HepG2 (cell line): Measurements from ENCODE around the gene LCAT. TPM values are rescaled to one million over a fixed set of nuclear protein-coding genes. Genes with fewer than 3 reads are reported as not detected.
A peak's percentile ranks its signal among the peaks of the same experiment; 100 is the strongest.

Source experiments
- CBX1 ChIP-seq: IDR thresholded peaks from one replicate; pipeline ENCODE4 v1.6.1; 2016; ENCODE audit warnings: antibody characterized with exemption, low read depth
- CBX5 ChIP-seq: sonication (generic); formaldehyde crosslinking; IDR thresholded peaks from 2 replicates; pipeline ENCODE4 v1.4.0; 2020; ENCODE audit warnings: missing genetic modification reagents, borderline replicate concordance
- EEA1 ChIP-seq: sonication (generic); formaldehyde crosslinking; IDR thresholded peaks from 2 replicates; pipeline ENCODE4 v1.5.1; 2020; ENCODE audit warnings: mild to moderate bottlenecking, missing genetic modification reagents, borderline replicate concordance
- HOXA9 ChIP-seq: sonication (generic); formaldehyde crosslinking; IDR thresholded peaks from 2 replicates; pipeline ENCODE4 v1.8.1; 2022; ENCODE audit warnings: missing genetic modification reagents, mild to moderate bottlenecking, moderate library complexity, borderline replicate concordance
- LCORL ChIP-seq, 2 experiments: fragments of 450-650 bp in 1 of 2; sonication (generic) in 1 of 2; formaldehyde crosslinking in 1 of 2; IDR thresholded peaks; 2 replicates each; pipeline versions ENCODE4 v1.5.0 to v1.6.1; 2017 to 2020; ENCODE audit warnings: antibody characterized with exemption in 1 of 2, missing genetic modification reagents in 1 of 2
- NCOA1 ChIP-seq: sonication (generic); formaldehyde crosslinking; IDR thresholded peaks from 2 replicates; pipeline ENCODE4 v1.9.0; 2021; ENCODE audit warnings: missing genetic modification reagents
- POLR2A ChIP-seq, 2 experiments: IDR thresholded peaks; 2 replicates each; pipeline ENCODE4 v1.6.1; 2011; ENCODE audit warnings: low read depth in 2 of 2, low read length in 2 of 2, mild to moderate bottlenecking in 1 of 2, moderate library complexity in 1 of 2; ENCODE audit not compliant: insufficient read depth in 1 of 2
- REPIN1 ChIP-seq: sonication (generic); formaldehyde crosslinking; IDR thresholded peaks from 2 replicates; pipeline ENCODE4 v1.8.0; 2022; ENCODE audit warnings: missing genetic modification reagents, low read depth, mild to moderate bottlenecking, borderline replicate concordance
- RFXAP ChIP-seq: sonication (generic); formaldehyde crosslinking; IDR thresholded peaks from 2 replicates; pipeline ENCODE4 v1.4.0; 2020; ENCODE audit warnings: missing genetic modification reagents, borderline replicate concordance
- SAFB2 ChIP-seq: sonication (generic); formaldehyde crosslinking; IDR thresholded peaks from 2 replicates; pipeline ENCODE4 v1.5.1; 2020; ENCODE audit warnings: missing genetic modification reagents, low read depth, mild to moderate bottlenecking, borderline replicate concordance
- SAP130 ChIP-seq: IDR thresholded peaks from 2 replicates; pipeline ENCODE4 v1.6.1; 2016; ENCODE audit warnings: low read depth
- TEAD3 ChIP-seq: optimal IDR thresholded peaks from 2 replicates; pipeline ENCODE3; 2016; ENCODE audit warnings: borderline replicate concordance
- ZNF33B ChIP-seq: sonication (generic); formaldehyde crosslinking; IDR thresholded peaks from 2 replicates; pipeline ENCODE4 v1.5.1; 2020; ENCODE audit warnings: mild to moderate bottlenecking, missing genetic modification reagents
- ZNF34 ChIP-seq: sonication (generic); formaldehyde crosslinking; IDR thresholded peaks from 2 replicates; pipeline ENCODE4 v1.4.0; 2020; ENCODE audit warnings: mild to moderate bottlenecking, missing genetic modification reagents, borderline replicate concordance
- ZNF441 ChIP-seq: sonication (generic); formaldehyde crosslinking; IDR thresholded peaks from 2 replicates; pipeline ENCODE4 v1.7.0; 2021; ENCODE audit warnings: missing genetic modification reagents, borderline replicate concordance
- polyA plus RNA-seq, 8 experiments: library from polyadenylated mRNA; depleted of rRNA in 3 of 8; stranded (reverse) in 7 of 8; unstranded in 1 of 8; fragments of >200 nt; fragmentation: Illumina TruSeq in 4 of 8; extraction: Trizol in 4 of 8; gene quantifications; 2 replicates each; pipeline versions ENCODE4 v1.2.1 to v1.2.3, GENCODE V29; 2011 to 2016; ENCODE audit warnings: low read depth in 4 of 8, missing spikeins in 1 of 8, mixed read lengths in 1 of 8; ENCODE audit not compliant: insufficient read depth in 1 of 8
- total RNA-seq, 5 experiments: library from RNA; depleted of rRNA; stranded (reverse); fragments of >200 nt; fragmentation: Illumina TruSeq; extraction: Trizol; gene quantifications; 2 replicates each; pipeline ENCODE4 v1.2.3, GENCODE V29; 2016; ENCODE audit warnings: low read depth in 1 of 5
- TF ChIP-seq, protein P1 (sequence below): sonication (generic); formaldehyde crosslinking; IDR thresholded peaks from 2 replicates; pipeline ENCODE4 v1.5.1; 2020; ENCODE audit warnings: missing genetic modification reagents, mild to moderate bottlenecking, borderline replicate concordance
- TF ChIP-seq, protein P2 (sequence below): sonication (generic); formaldehyde crosslinking; IDR thresholded peaks from 2 replicates; pipeline ENCODE4 v1.4.0; 2020; ENCODE audit warnings: mild to moderate bottlenecking, missing genetic modification reagents
- TF ChIP-seq, protein P3 (sequence below): IDR thresholded peaks from 2 replicates; pipeline ENCODE4 v1.6.1; 2016
- TF ChIP-seq, protein P4 (sequence below): sonication (generic); formaldehyde crosslinking; IDR thresholded peaks from 2 replicates; pipeline ENCODE4 v1.4.0; 2020; ENCODE audit warnings: missing genetic modification reagents
- TF ChIP-seq, protein P5 (sequence below): IDR thresholded peaks from 2 replicates; pipeline ENCODE4 v1.6.1; 2016; ENCODE audit warnings: mild to moderate bottlenecking, missing biosample characterization, missing genetic modification reagents
- TF ChIP-seq, protein P6 (sequence below): sonication (generic); formaldehyde crosslinking; IDR thresholded peaks from 2 replicates; pipeline ENCODE4 v1.5.0; 2020; ENCODE audit warnings: missing genetic modification reagents

Gene LCAT
- total and polyA plus RNA-seq, 2 of the 13 experiments (the other 11 are each of a cell fraction or from before 2014, with no cell fraction given) = 36.1 to 38.9 TPM

DNA sequence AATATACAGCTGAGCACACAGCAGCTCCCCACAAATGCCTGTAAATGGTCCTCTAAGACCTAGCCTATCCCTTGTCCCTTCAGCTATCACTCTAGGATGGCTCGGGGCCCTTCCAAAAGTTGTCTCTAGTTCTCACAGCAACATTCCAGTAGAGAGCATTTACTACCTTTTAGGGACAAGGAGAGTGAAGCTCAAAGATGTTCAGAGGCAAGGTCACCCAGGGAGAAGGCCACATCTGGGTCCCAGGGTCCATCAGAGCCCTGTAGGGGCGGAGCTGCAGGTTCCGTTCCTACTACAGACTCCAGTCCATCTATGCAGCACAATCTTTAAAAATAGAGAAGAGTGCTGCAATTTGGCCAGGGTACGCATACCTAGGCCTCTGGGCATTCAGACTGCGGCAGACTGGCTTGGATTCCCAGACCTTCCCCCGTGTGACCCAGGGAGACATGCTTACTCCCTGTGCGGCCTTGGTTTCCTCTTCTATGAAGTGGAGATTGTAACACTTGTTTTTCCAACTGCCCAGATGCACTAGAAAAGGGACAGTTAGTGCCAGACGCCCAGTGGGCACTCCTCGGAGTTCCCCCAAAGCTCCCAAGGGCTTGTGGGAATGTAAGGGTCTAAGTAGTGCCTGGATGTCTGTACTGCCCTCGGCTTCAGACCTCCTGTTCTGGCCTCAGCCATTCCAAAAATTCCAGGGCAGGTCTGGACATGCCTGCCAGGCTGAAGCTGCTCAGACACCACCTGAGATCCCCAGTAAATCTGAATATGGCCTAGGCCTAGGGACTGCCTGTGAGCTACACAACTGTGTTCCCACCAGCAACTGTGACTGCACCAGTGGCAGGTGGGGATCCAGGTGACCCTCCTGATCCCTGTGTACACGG lies 22.0 kb upstream of the LCAT start (continued):
- TF ChIP-seq HOXA9 (no peak), ZNF34 (CRISPR knock-in tag) (peak; percentile 4; the same call in 1 of the 2 replicates), EEA1 (CRISPR knock-in tag) (no peak), RFXAP (CRISPR knock-in tag) (0 out of 2 replicates have a peak, but pooled peaks have one; percentile 35), REPIN1 (CRISPR knock-in tag) (no peak), ZNF33B (no peak), NCOA1 (CRISPR knock-in tag) (peak; percentile 70; the same call in 1 of the 2 replicates), CBX1 (no peak), LCORL (IDR thresholded peaks at IDR 0.05) (no peak), LCORL (CRISPR knock-in tag; IDR thresholded peaks at IDR 0.05) (peak; percentile 69), SAP130 (CRISPR knock-in tag) (peak; percentile 27), ZNF441 (CRISPR knock-in tag) (0 out of 2 replicates have a peak, but pooled peaks have one; percentile 22), POLR2A (IDR thresholded peaks at IDR 0.05; ENCODE audit: insufficient read depth in 1 of 2, low read depth in 2 of 2, low read length in 2 of 2) (peak; percentile 18 to 69; a peak in 3 of 4 replicates), SAFB2 (CRISPR knock-in tag) (0 out of 2 replicates have a peak, but pooled peaks have one; percentile 55), CBX5 (CRISPR knock-in tag) (0 out of 2 replicates have a peak, but pooled peaks have one; percentile 10), TEAD3 (peak; percentile 50)
- TF ChIP-seq, protein P1, sequence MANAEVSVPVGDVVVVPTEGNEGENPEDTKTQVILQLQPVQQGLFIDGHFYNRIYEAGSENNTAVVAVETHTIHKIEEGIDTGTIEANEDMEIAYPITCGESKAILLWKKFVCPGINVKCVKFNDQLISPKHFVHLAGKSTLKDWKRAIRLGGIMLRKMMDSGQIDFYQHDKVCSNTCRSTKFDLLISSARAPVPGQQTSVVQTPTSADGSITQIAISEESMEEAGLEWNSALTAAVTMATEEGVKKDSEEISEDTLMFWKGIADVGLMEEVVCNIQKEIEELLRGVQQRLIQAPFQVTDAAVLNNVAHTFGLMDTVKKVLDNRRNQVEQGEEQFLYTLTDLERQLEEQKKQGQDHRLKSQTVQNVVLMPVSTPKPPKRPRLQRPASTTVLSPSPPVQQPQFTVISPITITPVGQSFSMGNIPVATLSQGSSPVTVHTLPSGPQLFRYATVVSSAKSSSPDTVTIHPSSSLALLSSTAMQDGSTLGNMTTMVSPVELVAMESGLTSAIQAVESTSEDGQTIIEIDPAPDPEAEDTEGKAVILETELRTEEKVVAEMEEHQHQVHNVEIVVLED (CRISPR knock-in tag) = no peak
- TF ChIP-seq, protein P2, sequence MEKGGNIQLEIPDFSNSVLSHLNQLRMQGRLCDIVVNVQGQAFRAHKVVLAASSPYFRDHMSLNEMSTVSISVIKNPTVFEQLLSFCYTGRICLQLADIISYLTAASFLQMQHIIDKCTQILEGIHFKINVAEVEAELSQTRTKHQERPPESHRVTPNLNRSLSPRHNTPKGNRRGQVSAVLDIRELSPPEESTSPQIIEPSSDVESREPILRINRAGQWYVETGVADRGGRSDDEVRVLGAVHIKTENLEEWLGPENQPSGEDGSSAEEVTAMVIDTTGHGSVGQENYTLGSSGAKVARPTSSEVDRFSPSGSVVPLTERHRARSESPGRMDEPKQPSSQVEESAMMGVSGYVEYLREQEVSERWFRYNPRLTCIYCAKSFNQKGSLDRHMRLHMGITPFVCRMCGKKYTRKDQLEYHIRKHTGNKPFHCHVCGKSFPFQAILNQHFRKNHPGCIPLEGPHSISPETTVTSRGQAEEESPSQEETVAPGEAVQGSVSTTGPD (CRISPR knock-in tag) = no peak
- TF ChIP-seq, protein P3, sequence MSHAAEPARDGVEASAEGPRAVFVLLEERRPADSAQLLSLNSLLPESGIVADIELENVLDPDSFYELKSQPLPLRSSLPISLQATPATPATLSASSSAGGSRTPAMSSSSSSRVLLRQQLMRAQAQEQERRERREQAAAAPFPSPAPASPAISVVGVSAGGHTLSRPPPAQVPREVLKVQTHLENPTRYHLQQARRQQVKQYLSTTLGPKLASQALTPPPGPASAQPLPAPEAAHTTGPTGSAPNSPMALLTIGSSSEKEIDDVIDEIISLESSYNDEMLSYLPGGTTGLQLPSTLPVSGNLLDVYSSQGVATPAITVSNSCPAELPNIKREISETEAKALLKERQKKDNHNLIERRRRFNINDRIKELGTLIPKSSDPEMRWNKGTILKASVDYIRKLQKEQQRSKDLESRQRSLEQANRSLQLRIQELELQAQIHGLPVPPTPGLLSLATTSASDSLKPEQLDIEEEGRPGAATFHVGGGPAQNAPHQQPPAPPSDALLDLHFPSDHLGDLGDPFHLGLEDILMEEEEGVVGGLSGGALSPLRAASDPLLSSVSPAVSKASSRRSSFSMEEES (CRISPR knock-in tag) = no peak
- TF ChIP-seq, protein P4, sequence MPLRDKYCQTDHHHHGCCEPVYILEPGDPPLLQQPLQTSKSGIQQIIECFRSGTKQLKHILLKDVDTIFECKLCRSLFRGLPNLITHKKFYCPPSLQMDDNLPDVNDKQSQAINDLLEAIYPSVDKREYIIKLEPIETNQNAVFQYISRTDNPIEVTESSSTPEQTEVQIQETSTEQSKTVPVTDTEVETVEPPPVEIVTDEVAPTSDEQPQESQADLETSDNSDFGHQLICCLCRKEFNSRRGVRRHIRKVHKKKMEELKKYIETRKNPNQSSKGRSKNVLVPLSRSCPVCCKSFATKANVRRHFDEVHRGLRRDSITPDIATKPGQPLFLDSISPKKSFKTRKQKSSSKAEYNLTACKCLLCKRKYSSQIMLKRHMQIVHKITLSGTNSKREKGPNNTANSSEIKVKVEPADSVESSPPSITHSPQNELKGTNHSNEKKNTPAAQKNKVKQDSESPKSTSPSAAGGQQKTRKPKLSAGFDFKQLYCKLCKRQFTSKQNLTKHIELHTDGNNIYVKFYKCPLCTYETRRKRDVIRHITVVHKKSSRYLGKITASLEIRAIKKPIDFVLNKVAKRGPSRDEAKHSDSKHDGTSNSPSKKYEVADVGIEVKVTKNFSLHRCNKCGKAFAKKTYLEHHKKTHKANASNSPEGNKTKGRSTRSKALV = no peak
- TF ChIP-seq, protein P5, sequence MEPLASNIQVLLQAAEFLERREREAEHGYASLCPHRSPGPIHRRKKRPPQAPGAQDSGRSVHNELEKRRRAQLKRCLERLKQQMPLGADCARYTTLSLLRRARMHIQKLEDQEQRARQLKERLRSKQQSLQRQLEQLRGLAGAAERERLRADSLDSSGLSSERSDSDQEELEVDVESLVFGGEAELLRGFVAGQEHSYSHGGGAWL (CRISPR knock-in tag) = no peak
- TF ChIP-seq, protein P6, sequence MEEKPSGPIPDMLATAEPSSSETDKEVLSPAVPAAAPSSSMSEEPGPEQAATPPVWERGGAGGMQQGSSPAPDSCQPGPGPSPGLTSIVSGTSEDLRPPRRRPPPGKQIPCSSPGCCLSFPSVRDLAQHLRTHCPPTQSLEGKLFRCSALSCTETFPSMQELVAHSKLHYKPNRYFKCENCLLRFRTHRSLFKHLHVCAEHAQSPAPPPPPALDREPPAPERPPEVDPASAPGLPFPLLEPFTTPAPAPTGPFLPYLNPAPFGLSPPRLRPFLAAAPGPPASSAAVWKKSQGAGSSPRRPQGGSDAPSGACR (CRISPR knock-in tag) = peak; percentile 70
